T-helper 1 cell treated with Interleukin-12 subunit alpha and Interleukin-12 subunit beta and Interleukin-4 antibody, amounts not matched to agents 30 ng/mL and 1 ng/mL, for 36 hours (primary cell): ENCODE results near the gene ATP6V0E2. TPM values are rescaled to one million over a fixed set of nuclear protein-coding genes. Genes with fewer than 3 reads are reported as not detected.

Experiments used
- intact Hi-C: fragments of 100-400 bp; cut with micrococcal nuclease; formaldehyde crosslinking; loops from one replicate; pipeline ENCODE4 v1.15.1; 2024
- total RNA-seq: library from RNA; stranded (reverse); gene quantifications from 2 replicates; pipeline ENCODE4 v1.2.3, GENCODE V29; 2022

Gene ATP6V0E2
- total RNA-seq, 1 donor from 2014 or later = 63.6 TPM

DNA sequence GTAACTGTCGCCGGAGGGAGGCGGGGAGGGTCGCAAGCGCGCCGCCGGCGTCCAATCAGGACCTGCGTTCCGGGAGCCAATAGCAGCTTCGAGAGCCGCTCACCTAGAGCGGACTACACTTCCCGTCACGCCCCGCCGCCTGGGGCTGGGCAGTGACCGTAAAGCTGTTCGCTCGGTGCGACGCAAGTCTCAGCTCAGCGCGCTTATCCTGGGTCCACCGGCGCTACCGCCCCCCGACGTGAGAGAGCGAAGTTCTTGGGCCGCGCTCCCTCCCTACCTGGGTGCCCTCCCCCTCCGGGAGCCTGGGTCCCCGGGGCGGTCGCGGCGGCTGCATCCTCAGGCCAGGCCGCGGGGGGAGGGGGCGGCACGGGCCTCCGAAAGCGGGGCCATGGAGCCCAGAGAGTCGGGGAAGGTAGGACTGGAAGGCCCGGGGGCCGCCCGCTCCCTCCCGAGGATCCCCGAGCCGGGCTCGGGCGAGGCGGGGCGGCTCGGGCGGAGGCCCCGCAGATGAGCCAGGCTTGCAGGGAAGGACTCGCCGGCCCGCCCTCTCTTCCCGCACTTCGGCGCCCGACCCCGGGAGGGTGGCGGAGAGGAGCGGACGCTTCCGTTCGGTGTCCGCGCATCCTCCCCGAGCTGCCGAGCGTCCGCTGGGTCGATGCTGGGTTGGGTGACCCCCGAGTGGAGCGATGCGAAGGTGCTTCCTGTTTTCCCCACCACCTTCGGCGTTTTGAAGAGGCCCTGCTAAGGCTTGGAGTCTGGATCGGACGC is 35.4 kb upstream of the ATP6V0E2 start, which contains the start of gene ZNF862:
ZNF862 (plus strand) TSS at position 152 of the 768 bp plus-strand sequence; CDS start at position 389, 237 bp downstream.
- intact Hi-C loops = loop anchor here (1.0 to 10.0 kb wide), 18 partner anchors 18 to 1242 kb away; partner anchors contain the start of genes ABCB8, ACTR3C, ATP6V0E2 and EZH2

- intact Hi-C loops = loop anchor here (1.0 to 10.0 kb wide), 18 partner anchors 18 to 1241 kb away; partner anchors contain the start of genes ABCB8, ACTR3C, ATP6V0E2 and EZH2
Measured at GRCh38 chr7:149838992-149839408, 34.8 kb upstream of the ATP6V0E2 start.

DNA sequence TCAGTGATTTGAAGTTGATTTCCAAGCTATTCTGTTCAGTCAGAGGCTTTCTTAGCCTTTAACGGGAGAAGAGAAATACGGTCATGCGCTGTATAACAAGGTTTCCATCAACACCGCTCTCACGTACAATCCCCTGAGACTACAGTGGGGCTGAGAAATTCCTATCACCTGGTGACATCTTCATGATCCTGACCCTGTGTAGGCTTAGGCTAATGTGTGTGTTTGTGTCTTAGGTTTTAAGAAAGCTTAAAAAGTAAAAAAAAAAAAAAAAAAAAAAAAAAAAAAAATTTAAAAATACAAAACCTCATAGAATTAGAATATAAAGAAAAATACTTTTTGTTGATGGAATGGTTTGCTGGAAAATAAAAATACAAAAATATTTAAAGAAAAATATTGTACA is 33.8 kb upstream of the ATP6V0E2 start:
- intact Hi-C loops = loop anchor here (2.0 to 10.0 kb wide), 5 partner anchors 17 to 955 kb away; partner anchors contain the start of genes ACTR3C, EZH2 and LRRC61

DNA sequence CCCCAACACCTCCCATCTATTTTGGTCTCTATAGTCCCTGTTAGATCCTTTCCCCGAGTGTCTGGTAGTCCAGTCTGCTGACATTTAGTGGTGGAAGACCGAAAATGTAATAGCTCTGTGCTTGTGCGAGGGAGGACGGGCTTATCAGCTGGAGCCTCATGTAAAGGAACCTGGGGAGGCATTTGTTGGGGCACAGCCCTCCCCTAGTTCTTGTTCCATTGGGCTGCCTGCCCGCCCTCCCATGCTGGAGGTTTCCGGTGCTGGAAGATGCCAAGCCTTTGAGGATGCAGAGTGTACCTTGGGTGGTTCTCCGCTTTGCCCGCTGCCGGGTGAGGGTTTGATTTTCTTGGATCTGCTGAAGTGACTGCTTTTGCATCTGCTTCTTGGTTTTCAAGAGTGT is 30.2 kb upstream of the ATP6V0E2 start:
- intact Hi-C loops = no loop called here

DNA sequence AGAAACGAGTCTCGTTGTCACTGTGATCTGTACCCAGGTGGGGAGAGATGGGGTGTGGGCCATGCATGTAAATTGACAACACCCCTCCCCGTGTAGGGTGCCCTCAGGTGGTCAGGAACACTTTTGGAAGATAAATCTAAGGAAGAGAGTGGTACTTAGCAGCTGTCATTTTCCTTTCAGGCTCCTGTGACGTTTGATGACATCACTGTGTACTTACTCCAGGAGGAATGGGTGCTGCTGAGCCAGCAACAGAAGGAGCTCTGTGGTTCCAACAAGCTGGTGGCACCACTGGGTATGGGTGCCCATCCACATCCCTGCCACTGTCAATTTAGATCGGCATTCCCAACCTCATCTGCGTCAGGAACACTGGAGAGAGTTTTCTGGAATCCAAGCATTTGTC is 29.3 kb upstream of the ATP6V0E2 start:
- intact Hi-C loops = no loop called here

GRCh38 chr7:149845257-149845980 is 28.4 kb upstream of the ATP6V0E2 start:
- intact Hi-C loops = no loop called here

DNA sequence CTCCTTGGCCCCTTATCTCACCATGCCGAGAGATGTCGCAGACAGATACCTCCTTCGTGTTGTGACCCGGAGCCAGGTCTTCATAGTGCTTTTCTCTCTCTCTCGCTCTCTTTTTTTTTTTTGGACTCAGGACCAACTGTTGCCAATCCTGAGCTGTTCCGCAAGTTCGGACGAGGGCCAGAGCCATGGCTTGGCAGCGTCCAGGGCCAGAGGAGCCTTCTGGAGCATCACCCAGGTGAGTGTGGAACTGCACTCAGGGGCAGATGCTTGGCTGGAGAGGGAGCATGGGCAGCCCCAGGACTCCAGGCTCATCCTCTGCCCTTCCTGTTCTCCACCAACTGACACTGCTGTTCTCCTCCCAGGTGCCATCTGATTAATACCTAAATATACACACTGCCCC is 27.7 kb upstream of the ATP6V0E2 start:
- intact Hi-C loops = no loop called here

GRCh38 chr7:149846436-149847046 is 27.2 kb upstream of the ATP6V0E2 start:
- intact Hi-C loops = no loop called here

DNA sequence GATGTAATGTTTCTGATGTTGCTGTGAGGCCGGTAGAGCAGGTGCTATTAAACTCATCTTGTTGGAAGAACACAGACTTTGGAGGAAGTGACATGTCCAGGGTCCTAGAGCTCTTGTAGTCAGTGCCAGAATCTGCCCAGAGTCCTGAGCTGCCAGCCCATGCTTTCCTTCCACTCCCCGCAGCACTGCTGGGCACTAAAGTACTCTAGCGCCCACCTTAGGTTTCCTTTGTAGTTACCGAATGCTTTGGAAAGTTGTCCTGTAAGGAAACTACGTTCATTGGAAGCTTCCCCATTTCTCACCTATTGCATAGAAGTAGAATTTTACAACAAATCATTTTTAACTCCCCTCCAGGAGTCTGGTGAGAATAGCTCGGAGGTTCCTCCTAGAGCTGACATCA is 24.6 kb upstream of the ATP6V0E2 start:
- intact Hi-C loops = no loop called here

- intact Hi-C loops = no loop called here
Measured at GRCh38 chr7:149850007-149850594, 23.7 kb upstream of the ATP6V0E2 start.

- intact Hi-C loops = no loop called here
Measured at GRCh38 chr7:149850716-149851115, 23.1 kb upstream of the ATP6V0E2 start.

DNA sequence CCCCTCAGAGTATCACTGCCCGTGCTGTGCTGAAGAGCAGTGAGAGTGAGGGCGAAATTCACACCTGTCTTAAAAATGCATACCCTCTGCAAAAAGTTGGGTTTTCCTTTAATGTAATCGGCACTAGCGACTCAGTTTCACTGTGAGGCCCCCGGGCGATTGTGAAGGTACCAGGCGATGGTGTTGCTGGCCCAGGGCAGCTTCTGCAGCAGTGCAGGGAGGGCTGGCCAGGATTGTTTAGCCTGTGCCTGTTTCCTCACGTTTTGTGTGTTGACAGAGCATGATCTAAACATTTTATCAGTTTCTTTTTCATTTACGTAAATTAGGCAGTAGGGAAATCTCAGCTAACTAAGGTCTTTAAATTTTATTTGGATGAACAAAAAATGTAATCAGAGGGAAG is 22.3 kb upstream of the ATP6V0E2 start:
- intact Hi-C loops = no loop called here

DNA sequence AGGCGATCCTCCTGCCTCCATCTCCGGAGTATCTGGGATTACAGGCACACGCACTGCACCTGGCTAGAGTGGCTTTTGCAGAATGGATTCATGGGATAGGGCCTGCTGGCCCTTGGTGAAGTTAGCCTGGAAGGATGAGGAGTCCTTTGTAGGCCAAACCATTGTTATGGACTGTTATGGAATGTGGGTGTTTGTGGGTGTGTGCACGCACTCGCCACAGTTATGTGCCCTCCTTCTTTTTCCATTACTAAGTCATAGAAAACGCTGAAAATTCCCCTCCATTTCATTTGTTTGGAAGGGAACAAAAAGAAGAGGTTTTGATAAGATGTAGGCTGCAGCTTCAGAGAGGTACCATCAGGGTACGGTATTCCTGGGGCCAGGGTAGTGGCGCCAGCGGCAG is 20.6 kb upstream of the ATP6V0E2 start:
- intact Hi-C loops = no loop called here

DNA sequence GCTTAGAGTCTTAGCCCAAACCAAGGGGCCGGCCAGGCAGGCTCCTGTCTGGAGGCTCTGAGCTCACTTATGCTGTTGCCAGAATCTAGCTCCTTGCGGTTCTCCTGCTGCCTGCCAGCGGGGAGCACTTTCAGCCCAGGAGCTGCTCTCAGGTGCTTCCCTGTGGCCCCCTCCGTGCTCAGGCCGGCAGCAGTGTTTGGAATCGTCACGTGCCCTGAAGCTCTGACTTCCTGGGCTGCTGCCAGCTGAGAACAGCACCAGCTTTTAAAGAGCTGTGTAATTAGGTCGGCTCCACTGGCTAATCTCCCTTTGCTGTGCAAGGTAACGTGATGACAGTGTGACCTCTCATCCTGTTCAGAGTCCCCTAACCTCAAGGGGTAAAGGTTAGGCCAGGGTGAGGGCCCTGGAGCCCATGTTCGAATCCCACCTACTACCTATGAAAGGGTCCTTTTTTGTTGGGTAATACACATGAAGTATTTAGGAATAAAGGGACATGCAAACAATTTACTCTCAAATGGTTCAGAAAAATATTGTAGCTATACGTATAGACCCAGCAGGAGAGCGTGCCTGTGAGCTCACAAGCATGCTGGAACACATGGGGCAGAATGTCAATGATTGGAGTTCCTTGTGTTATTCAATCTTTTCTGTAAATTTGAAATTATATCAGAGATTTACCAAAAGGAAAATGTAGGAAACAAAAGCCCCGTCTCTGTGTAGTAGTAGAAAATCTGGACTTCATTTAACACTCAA is 19.0 kb upstream of the ATP6V0E2 start:
- intact Hi-C loops = no loop called here

DNA sequence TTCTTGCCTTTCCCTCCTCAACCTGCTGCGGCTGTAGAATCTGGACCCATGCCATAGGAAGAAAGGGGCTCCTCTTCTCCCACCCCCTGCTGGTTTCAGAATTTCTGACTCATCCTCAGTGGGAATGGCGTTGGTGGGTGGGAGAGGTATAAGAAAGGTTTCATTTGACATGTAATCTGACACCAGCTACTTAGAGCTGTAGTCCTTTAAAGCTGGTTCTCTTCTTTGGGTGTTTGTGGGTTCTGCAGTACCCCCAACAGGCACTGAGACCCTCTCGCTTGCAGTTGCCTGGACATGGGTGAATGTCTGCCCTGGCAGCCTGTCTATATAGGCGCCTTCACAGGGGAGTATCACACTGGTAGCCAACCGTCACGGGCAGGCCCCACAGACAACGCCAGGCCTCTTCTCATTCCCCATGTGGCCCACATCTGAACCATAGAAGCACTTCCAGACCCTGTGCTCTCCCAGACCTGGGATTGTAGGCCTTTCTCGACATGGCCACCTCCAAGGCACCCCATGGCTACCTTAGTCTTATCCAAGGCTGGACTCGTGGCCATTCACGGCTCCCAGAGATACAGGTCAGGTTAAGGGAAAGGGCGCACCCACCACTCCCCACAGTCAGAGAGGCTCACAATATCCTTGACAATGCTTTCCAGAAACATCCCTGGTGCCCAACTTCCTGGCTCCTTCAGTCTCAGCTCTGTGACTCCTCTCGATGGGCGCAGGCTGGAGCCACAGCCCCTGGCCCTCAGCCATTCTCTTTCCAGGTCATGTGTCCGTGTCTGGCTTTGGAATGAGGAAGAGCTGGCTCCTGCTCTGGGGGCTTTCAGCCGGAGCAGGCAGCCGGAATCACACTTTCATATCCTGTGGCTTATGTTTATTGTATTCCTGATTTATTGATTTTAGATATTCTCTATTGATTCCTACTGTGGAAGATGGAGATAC is 18.1 kb upstream of the ATP6V0E2 start:
- intact Hi-C loops = loop anchor here (1.0 to 2.0 kb wide), 2 partner anchors 15 to 17 kb away; partner anchors contain the start of gene ZNF862

GRCh38 chr7:149856583-149856982 is 17.2 kb upstream of the ATP6V0E2 start:
- intact Hi-C loops = loop anchor here (1.0 to 2.0 kb wide), 2 partner anchors 14 to 18 kb away; partner anchors contain the start of gene ZNF862

GRCh38 chr7:149859369-149859768 is 14.4 kb upstream of the ATP6V0E2 start:
- intact Hi-C loops = no loop called here

DNA sequence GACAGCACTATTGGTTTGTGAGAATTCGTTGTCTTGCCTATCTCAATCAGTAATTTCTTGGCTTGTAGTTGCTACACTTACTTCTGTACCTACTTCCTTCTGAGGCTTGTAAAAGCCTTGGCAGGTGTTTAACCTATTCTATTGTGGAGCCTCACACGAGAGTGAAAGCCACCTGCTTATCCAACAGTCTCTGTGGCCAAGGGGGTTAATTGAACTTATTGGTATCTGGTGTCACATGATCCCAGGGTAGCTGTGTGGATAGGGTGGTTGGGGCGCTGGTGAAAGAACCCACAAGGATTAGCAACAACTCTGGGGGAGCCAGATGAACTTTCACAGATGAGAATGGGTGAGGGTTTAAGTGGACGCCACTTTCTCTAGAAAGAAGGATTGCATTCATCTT is 13.9 kb upstream of the ATP6V0E2 start:
- intact Hi-C loops = no loop called here
